Limb (tissue), 2 donors: ENCODE data around the gene SRCIN1.

Experiments
- DNase-seq, 2 donors: peaks; one replicate each; pipeline ENCODE4 v3.0.0-alpha.2; 2016; ENCODE audit errors: extremely low spot score in 2 of 2

Gene SRCIN1

DNA sequence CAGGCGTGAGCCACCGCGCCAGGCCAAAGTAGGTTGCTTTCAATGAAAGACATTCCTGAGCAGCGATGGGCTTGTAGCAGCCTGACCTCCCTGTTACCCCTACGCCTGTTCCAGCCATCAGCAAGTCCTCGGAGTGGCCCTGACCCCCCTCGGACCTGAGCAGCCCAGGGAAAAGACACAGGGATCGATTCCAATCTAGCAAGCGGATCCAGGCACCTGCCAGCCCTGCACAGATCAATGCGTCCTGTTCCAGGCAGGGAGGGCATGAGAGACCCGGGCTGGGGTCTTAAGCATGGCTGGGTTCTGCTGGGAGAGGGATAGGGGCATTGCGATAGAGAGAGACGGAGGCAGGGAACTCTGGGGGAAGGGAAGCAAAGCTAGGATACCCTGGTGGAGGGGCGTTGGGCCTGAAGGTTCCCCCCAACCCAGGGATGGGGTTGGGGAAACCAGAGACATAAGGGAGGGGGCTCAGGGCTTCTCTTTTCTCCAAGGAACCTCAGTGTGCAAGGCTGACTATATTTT, 21.9 kb downstream of the SRCIN1 start:
- no peak for DNase-seq

DNA sequence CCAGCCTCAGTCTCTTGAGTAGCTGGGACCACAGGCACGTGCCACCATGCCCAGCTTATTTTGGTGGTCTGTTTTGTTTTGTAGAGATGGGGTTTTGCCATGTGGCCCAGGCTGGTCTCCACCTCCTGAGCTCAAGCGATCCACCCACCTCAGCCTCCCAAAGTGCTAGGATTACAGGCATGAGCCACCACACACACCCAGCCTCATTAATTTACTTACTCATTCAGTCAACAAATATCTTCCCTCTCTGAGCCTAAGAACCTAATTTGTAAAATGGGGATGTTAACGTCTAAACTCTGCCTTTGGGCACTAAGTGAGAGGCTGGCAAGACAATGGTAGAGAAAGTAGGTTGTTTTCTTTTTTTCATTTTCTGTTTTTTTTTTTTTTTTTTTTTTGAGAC, 22.6 kb downstream of the SRCIN1 start:
- DNase-seq, result no peak

GRCh38 chr17:38582069-38582468, 23.7 kb downstream of the SRCIN1 start:
- no peak for DNase-seq

- DNase-seq, result peak in 1 of 2 donors; percentile 66
Observed at GRCh38 chr17:38579934-38580333, 25.8 kb downstream of the SRCIN1 start.

- no peak for DNase-seq
Observed at GRCh38 chr17:38579083-38579480, 26.7 kb downstream of the SRCIN1 start.

DNA sequence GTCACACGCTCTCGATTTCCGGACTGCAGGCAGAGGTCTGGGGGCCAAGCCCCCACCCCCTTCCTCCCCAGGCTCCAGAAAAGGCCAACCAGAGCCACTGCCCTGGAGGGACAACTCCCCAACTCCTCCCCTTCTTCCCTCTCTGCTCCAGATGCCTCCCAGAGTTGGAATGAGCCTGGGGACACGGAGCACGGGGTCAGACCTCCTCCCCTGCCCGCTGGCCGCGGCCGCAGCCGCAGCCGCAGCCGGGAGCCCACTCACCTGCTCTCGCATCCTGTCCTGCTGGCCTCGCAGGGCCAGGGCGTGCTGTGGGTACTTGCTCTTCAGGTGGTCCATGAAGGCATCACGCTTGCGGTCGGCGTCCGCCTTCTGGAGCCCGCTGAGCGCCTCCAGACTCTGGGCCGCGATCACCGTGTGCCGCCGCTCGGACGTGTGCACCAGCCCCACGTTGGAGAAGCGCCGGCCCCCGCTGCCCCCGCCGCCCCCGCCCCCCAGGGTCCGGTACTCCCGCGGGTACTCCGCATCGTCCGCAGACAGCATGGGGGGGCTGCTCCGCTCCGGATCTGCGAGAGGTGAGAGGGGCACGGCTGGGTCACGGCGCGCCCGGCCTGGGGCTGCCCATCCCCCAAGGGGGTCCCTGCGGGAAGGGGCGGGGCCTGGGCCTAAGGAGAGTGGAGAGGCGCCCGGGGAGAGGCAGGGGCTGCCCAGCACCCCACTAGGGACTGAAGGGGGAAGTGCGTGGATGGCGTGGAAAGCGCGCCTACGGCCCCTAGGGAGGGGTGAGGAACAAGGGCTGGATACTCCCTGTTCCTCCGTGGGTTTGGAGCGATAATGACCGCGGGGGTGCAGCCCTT, 27.3 kb downstream of the SRCIN1 start:
- no peak for DNase-seq

DNA sequence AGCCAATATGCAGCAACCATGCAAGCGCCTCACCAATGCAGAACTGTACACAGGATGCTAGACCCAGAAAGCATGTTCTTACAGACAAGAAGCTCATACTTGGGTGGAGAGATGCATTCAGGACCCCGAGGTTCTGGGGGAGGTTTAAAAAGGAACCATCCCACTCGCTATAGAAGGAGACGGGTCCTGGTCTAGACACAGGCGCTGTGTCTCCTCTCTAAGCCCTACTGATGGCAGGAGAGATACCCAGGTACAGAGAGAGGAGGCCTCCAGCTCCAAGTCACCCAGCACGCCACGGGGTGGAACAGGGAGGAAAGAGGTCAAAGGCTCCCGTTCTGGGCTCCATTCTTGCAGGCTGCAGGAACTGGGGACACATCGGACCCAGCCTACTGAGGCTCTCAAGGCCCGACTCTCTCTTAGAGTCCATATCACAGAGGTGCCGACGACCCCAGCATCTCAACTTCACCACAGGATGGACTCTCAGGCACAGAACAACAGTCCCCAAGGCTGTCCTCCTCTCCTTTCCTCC, 28.0 kb downstream of the SRCIN1 start:
- no peak for DNase-seq

DNA sequence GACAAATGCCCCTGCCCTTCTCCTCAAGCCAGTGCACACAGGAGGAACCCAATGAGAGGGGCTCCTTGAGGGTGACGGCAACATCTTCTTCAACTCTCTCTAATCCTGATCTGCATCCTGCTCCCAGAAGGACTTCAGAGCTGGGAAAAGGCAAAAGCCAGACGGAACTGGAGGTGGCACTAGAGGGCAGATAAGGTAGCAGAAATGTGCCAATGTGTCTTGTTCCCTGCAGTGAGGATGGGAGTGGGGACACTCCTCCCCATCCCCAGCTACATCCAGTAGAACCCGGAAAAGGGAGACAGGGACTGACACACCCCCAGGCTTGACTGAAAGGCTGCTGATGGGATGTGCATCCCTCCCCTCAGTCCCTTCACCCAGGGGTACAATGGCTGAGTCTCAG, 28.5 kb downstream of the SRCIN1 start:
- DNase-seq, result no peak

GRCh38 chr17:38575781-38576180, 30.0 kb downstream of the SRCIN1 start:
- no peak for DNase-seq

DNA sequence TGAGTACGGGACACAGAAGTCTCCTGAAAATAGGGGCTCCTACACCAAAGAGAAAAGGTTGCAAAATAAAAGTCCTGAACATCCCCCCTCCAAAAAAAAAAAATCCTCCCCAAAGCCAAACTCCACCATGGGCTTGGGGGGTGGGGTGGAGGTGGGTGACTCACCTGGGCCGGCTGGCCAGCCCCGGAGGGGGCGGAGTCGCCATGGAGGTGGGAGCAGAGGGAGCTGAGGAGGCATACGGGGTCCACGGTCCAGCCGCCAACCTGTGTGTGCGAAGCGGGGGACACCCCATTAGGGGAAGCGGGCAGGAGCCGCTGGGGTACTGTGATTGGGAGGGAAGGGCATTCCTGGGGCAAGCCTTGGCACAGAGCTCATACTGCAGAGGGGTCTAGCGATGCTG, 31.0 kb downstream of the SRCIN1 start:
- no peak for DNase-seq

DNA sequence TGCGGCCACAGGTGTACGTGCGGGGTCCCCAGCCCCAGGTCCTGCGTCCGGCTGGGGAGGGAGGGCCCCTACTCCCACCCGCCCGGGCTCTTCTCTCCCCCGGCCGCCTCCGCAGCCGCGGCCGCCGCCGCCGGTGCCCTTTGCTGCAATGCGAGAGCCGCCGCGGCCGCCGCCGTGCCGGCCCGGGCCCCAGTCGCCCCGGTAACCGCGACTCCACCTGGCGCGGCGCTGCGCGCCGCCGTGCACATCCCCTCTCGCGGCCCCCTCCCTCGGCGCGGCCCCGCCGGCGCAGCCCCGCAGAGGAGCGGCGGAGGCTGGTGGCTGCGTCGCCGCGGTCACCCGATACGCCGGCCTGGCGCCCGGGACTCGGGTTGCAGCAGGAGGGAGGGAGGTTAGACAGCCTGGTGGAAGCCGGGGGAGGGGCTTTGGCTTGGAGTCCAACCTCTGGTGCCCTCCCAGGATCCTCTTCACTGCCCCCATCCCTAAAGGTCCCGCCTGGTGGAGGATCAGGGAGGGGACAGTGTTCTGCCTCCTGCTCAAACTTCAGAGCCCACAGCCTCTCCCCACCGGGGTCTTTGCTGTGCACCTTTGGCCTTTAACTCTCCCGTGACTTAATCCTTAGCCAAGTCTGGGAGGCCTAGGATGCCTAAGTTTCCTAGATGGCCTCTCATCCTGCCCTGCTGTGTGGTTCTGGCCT, 32.9 kb downstream of the SRCIN1 start:
- peak; percentile 21 to 72 for DNase-seq

DNA sequence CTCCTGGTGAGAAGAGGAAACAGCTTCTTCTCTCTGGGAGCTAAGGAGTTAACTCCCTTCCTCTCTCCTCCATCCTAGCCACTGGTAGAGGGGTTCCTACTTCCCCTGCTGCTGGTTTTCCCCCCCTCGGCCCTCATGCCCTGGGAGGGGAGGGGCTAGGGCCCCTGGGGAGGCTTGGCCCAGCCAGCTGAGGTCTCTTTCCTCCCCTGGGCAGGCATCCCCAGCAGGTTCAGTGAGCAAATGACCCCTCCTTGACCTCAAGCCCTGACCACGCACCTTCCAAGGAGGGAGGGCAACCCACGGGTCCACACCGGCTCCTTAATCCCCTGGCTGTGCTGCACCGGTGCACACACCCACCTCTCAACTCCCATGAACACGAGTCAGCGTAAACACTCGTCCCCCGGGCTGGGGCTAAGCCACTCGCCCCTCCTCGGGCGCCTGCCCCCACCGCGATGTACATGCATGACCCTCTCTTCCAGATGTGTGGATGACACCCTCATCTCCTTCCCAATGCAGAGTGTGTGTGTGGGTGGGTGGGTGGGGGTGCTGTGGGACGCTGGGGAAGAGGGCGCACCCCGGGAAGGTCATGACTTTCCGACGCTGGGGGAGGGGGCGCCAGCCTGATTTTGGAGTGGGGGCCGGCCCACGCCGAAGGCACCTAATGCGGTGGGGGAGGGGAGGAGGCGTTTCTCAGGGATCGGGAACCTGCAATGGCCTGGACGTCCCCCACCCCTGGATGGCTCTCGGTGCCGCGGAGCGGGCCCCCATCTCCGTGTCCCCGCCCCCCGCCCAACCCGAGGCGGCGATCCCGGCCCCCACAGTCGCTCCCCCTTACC, 33.7 kb downstream of the SRCIN1 start:
- no peak for DNase-seq

DNA sequence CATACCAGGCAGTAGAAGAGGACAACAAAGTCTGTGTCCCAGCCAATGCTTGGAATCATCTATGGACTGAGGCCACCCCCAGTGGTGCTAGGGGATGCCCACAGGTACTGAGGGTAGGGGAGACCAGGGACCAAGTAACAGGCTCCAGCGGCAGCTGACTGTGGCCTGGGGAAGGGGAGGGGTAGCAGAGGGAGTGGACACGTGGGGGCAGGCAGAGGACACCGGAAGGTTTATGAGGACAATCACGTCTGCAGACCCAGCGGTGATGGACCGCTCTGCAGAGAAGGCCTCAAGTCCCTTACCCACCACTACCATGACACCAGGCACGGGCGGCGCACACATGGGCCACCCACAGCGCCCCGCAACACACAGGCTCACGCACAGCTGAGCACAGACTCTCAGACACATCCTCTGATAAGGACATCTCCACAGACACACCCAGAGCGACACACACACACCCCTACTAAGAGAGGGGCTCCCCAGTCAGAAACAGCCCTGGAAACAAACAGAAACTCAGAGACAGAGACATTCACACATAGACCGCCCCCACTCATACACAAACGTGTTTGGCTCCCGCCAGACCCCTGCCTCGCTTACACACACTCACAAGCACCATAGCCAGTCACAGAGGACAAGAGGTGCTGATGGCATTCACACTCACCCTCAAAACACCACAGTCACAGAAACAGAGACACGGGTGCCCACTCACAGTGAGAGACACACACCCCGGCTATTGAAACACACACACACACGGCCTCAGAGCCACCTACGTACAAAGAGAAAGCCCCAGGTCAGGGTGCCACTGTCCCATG, 35.8 kb downstream of the SRCIN1 start:
- DNase-seq, result no peak

DNA sequence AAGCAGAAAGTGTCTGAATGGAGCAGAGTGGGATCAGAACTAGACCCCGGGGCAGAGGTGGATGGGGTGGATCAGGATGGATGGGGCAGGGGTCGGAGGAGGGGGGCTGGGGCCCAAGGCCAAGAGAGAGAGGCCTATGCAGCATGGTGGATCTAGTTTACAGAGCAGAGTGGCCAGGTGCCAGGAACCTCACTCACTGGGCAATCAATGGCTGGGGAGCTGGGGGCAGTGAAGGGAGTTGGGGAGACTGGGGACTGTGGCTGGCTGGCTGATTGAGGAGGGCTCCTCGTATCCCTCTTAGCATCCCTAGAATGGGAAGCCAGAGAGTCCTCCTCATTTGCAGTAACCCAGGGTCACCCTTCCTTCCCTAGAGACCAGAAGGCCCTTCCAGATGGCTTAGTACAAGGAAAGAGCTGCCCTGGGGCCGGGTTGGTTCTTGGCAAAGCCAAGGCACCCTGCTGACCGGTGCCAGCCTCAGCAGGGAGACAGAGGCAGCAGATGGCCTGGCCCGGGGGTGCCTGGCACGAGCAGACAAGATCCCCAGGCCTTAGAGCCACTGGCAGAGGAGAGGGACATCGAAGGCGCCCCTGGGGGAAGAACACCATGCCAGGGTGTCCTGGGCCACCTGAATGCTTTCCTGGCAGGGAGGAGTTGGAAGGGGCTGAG, 36.8 kb downstream of the SRCIN1 start:
- no peak for DNase-seq

GRCh38 chr17:38568274-38568673, 37.5 kb downstream of the SRCIN1 start:
- no peak for DNase-seq

DNA sequence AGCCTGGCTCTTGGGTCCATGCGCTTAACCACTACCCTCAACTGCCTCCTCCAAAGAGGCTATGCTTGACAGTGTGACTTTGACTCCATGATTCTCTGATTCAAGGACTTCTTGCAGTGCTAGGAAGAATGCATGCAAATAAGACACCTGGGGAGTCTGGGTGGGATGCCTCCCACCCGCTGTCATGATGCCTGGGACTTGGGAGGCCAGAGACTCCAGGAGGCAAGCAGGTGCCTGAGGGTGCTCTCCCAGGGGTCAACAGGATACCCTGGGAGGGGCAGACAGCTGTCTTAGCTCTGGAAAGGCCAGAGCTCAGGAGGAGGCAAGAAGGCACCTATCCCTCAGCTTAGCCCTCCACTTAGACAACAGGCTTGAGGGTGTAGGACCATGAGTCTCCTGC, 38.4 kb downstream of the SRCIN1 start:
- no peak for DNase-seq

- DNase-seq, result no peak
Observed at GRCh38 chr17:38566666-38567031, 39.1 kb downstream of the SRCIN1 start.

GRCh38 chr17:38565853-38566665, 39.7 kb downstream of the SRCIN1 start:
- no peak for DNase-seq

DNA sequence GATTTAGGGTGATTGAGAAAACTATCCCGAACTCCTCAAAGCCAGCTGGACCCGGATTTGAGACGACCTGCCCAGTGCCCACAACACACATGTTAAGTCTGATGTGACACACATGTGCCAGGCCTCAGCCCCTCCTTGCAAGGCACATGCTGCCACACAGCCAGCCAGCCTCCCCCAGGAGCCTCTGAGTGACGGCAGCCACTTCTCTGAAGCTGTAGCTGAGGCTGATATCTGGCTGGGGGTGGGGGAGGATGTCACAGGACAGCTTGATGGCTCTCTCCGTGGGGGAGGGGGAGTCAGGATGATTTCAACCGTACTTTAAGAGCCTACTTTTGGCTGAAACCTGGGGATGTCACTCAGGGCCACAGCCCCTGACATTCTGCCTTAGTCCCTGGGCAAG, 40.9 kb downstream of the SRCIN1 start:
- DNase-seq, result no peak
